Placental epithelial cell (primary cell): ENCODE measurements around the gene L3MBTL4. TPM values are rescaled to one million over a fixed set of nuclear protein-coding genes. Genes with fewer than 3 reads are reported as not detected.

ENCODE experiments used
- small RNA-seq: library from RNA; depleted of rRNA; stranded (forward); fragments of <200 nt; gene quantifications from one replicate; pipeline ENCODE3, GENCODE V24; 2012
- total RNA-seq: library from RNA; depleted of rRNA; stranded (reverse); fragments of >200 nt; gene quantifications from 2 replicates; pipeline ENCODE4 v1.2.3, GENCODE V29; 2012

L3MBTL4 gene
- 2.0 and 15.3 TPM in 2 replicates for total RNA-seq

DNA sequence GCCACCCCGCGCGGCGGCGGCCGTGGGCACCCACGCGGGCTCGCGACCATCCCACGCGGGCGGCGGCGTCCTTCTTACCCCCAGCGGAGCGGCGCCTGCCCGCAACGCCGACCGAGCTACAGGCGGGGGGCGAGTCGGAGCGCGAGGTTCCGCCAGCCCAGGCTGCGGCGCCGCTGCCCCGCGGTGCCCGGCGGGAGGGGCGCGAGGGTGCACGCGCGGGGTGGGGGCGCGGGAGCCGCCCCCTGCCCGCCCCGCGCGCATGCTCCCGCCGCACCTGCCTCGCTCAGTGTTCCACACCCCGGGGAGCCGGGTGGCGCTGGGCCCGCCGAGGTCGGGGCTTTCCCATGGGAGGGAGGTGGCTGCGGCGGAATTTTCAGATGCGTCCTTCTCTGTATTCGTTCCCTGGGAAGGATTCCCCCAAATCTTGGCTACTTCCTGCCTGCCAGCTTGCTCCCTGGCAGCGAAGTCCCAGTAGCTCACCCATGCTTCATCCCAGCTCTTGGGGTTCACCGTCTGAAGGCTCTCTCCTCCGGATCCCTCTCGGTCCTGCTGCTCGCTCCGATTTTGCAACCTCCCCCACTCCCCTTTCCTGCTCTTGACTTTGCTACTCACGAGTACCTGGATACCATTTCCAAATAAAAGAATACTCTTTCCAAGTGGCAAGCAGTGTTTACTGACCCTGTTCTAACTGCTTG is at the start of gene L3MBTL4:
Gene L3MBTL4 (minus strand): TSS at position 189 of the 695 bp plus-strand sequence. CDS start 103,286 bp downstream, outside the sequence.

Small RNA genes within 50 kb of the gene (small RNA-seq; reads per million reads assigned to genes)
- not detected for gene RNU5F-3P
- not detected for gene RNU6-349P
